ENCODE data around the gene PCDHGA2.

DNA sequence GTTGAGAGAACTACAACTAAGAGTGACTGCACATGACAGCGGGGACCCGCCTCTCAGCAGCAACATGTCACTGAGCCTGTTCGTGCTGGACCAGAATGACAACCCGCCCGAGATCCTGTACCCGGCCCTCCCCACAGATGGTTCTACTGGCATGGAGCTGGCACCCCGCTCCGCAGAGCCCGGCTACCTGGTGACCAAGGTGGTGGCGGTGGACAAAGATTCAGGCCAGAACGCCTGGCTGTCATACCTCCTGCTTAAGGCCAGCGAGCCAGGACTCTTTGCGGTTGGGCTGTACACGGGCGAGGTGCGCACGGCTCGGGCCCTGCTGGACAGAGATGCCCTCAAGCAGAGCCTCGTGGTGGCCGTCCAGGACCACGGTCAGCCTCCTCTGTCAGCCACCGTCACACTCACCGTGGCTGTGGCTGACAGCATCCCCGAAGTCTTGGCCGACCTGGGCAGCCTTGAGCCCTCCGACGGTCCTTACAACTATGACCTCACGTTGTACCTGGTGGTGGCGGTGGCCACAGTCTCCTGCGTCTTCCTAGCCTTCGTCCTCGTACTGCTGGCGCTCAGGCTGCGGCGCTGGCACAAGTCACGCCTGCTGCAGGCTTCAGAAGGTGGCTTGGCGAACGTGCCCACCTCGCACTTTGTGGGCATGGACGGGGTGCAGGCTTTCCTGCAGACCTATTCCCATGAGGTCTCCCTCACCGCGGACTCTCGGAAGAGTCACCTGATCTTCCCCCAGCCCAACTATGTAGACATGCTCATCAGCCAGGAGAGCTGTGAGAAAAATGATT lies 46.1 kb downstream of the PCDHGA2 start:
- TF ChIP-seq RXRA (IDR thresholded peaks at IDR 0.05) (no peak), YY1 (IDR thresholded peaks at IDR 0.05) (no peak), RAD21 (IDR thresholded peaks at IDR 0.05) (no peak), FOXA1 (IDR thresholded peaks at IDR 0.05) (no peak), JUND (IDR thresholded peaks at IDR 0.05) (no peak), TAF1 (conservative IDR thresholded peaks at IDR 0.05) (no peak), NR2F2 (IDR thresholded peaks at IDR 0.05) (no peak), EGR1 (IDR thresholded peaks at IDR 0.05; ENCODE audit: low read depth in 2 of 2) (no peak), SP1 (IDR thresholded peaks at IDR 0.05) (no peak)
- TF ChIP-seq, protein P1, sequence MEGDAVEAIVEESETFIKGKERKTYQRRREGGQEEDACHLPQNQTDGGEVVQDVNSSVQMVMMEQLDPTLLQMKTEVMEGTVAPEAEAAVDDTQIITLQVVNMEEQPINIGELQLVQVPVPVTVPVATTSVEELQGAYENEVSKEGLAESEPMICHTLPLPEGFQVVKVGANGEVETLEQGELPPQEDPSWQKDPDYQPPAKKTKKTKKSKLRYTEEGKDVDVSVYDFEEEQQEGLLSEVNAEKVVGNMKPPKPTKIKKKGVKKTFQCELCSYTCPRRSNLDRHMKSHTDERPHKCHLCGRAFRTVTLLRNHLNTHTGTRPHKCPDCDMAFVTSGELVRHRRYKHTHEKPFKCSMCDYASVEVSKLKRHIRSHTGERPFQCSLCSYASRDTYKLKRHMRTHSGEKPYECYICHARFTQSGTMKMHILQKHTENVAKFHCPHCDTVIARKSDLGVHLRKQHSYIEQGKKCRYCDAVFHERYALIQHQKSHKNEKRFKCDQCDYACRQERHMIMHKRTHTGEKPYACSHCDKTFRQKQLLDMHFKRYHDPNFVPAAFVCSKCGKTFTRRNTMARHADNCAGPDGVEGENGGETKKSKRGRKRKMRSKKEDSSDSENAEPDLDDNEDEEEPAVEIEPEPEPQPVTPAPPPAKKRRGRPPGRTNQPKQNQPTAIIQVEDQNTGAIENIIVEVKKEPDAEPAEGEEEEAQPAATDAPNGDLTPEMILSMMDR (IDR thresholded peaks at IDR 0.05; ENCODE audit: low read depth, low read length, missing input control), result no peak
- TF ChIP-seq, protein P2, sequence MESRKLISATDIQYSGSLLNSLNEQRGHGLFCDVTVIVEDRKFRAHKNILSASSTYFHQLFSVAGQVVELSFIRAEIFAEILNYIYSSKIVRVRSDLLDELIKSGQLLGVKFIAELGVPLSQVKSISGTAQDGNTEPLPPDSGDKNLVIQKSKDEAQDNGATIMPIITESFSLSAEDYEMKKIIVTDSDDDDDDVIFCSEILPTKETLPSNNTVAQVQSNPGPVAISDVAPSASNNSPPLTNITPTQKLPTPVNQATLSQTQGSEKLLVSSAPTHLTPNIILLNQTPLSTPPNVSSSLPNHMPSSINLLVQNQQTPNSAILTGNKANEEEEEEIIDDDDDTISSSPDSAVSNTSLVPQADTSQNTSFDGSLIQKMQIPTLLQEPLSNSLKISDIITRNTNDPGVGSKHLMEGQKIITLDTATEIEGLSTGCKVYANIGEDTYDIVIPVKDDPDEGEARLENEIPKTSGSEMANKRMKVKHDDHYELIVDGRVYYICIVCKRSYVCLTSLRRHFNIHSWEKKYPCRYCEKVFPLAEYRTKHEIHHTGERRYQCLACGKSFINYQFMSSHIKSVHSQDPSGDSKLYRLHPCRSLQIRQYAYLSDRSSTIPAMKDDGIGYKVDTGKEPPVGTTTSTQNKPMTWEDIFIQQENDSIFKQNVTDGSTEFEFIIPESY (IDR thresholded peaks at IDR 0.05), result no peak
- TF ChIP-seq, protein P3, sequence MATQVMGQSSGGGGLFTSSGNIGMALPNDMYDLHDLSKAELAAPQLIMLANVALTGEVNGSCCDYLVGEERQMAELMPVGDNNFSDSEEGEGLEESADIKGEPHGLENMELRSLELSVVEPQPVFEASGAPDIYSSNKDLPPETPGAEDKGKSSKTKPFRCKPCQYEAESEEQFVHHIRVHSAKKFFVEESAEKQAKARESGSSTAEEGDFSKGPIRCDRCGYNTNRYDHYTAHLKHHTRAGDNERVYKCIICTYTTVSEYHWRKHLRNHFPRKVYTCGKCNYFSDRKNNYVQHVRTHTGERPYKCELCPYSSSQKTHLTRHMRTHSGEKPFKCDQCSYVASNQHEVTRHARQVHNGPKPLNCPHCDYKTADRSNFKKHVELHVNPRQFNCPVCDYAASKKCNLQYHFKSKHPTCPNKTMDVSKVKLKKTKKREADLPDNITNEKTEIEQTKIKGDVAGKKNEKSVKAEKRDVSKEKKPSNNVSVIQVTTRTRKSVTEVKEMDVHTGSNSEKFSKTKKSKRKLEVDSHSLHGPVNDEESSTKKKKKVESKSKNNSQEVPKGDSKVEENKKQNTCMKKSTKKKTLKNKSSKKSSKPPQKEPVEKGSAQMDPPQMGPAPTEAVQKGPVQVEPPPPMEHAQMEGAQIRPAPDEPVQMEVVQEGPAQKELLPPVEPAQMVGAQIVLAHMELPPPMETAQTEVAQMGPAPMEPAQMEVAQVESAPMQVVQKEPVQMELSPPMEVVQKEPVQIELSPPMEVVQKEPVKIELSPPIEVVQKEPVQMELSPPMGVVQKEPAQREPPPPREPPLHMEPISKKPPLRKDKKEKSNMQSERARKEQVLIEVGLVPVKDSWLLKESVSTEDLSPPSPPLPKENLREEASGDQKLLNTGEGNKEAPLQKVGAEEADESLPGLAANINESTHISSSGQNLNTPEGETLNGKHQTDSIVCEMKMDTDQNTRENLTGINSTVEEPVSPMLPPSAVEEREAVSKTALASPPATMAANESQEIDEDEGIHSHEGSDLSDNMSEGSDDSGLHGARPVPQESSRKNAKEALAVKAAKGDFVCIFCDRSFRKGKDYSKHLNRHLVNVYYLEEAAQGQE (IDR thresholded peaks at IDR 0.05), result no peak
- TF ChIP-seq, protein P4, sequence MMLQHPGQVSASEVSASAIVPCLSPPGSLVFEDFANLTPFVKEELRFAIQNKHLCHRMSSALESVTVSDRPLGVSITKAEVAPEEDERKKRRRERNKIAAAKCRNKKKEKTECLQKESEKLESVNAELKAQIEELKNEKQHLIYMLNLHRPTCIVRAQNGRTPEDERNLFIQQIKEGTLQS (IDR thresholded peaks at IDR 0.05), result no peak
- TF ChIP-seq, protein P5, sequence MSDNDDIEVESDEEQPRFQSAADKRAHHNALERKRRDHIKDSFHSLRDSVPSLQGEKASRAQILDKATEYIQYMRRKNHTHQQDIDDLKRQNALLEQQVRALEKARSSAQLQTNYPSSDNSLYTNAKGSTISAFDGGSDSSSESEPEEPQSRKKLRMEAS (IDR thresholded peaks at IDR 0.05), result no peak
